ENCODE data around the gene TEAD4.
A peak's percentile ranks its signal among the peaks of the same experiment; 100 is the strongest.

The TEAD4 gene

DNA sequence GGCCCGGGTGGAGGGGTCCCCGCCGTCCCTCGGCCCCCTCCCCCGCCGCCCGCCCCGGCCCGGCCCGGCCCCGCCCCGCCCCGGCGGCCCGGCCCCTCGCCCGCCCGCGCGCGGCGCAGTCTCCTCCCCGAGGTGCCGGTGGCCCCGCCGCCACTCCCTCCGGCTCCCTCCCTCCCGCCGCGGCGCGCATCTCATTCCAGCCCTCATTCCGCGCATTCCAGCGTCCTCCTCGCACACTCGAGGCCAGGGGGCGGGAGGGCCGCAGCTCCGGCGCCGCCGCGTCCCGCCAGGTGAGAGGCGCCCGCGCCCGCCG is at the start of gene TEAD4:
Gene TEAD4, plus strand, starts transcription at position 206 of the 313 bp plus-strand sequence.
- Histone ChIP-seq H3K36me3 (ENCODE audit: insufficient read depth, low read length) (no peaks in the 10 kb centered on the region), H3K9me3 (ENCODE audit: control insufficient read depth, insufficient read depth, low read length) (no peaks in the 10 kb centered on the region), H3K9ac (ENCODE audit: low read depth, low read length) (peak within 1 kb of the TSS; percentile 75), H3K4me1 (ENCODE audit: insufficient read depth, low read length) (peaks cover 13% of the 10 kb centered on the region)

DNA sequence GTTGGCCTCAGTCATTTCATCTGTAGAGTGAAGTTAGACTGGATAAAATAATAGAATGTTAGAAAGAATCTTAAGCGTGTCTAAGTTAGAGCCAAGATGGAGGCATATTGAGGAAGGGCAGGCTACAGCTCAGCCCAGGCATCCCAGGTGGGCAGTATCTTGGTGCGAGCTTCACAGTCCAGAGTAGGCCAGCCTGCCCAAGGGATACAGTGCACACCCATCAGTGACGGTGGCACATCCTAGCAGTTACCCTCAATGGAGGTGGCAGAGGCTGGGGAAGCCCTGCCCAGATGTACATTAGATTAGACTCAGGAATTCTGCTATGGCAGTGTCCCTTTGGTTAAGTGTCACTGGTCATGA is 47.0 kb upstream of the TEAD4 start:
- Histone ChIP-seq H3K4me1 (ENCODE audit: insufficient read depth, low read length) (peaks cover 12% of the 10 kb centered on the region), H3K9ac (ENCODE audit: low read depth, low read length) (no peak overlapping the region), H3K9me3 (ENCODE audit: control insufficient read depth, insufficient read depth, low read length) (no peaks in the 10 kb centered on the region), H3K36me3 (ENCODE audit: insufficient read depth, low read length) (no peaks in the 10 kb centered on the region)

DNA sequence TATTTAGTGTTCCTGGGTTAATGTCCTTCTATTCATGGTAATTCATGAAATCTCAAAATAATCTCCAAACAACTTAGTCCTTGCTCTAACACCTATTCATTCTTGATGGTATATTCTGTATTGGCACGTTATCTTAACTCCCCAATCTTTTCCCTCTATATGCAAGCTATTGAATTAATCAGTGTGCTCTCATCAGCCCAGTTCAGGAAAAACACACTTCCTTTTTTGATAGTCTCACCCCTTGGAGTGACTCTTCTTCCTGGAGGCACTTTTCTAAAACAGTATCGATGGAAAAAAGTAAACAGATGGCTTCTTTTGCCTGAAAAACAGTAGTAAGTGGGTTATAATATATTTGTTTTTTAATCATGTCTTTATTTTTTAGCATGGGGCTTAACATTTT is 39.9 kb upstream of the TEAD4 start:
- Histone ChIP-seq H3K36me3 (ENCODE audit: insufficient read depth, low read length) (peaks cover 8% of the 10 kb centered on the region), H3K9me3 (ENCODE audit: control insufficient read depth, insufficient read depth, low read length) (no peaks in the 10 kb centered on the region), H3K4me1 (ENCODE audit: insufficient read depth, low read length) (peaks cover 16% of the 10 kb centered on the region), H3K9ac (ENCODE audit: low read depth, low read length) (no peak overlapping the region)

DNA sequence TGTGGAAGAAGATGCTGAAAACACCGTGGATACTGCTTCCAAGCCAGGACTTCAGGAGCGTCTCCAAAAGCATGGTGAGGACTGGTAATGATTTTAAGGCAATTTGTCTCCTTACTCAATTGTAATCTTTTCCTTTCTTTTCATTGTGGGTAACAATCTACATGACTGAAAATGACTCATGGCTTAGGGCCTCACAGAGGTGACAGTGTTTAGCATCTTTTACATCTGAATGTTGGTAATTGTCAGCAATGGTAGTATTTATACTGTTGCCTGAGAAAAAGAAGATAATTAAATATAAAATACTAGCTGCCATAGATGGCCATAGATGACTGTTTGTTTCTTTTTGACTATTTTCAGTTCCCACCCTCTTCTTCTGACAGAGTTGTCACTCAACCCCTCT is 36.9 kb upstream of the TEAD4 start:
- Histone ChIP-seq H3K9ac (ENCODE audit: low read depth, low read length) (no peak overlapping the region), H3K9me3 (ENCODE audit: control insufficient read depth, insufficient read depth, low read length) (no peaks in the 10 kb centered on the region), H3K36me3 (ENCODE audit: insufficient read depth, low read length) (peaks cover 9% of the 10 kb centered on the region)

DNA sequence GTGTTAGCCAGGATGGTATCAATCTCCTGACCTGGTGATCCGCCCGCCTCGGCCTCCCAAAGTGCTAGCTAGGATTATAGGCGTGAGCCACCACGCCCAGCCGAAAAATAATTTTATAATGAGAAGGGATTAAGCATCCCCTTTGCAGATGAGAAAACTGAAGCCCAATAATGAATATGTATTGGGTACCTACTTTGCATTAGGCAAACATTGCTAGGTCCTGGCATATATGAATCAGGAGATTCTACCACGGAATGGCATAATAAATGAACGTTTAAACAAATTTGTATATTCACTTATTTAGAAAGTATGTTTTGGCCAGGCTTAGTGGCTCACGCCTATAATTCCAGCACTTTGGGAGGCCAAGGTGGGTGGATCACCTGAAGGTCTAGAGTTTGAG is 36.1 kb upstream of the TEAD4 start:
- Histone ChIP-seq H3K36me3 (ENCODE audit: insufficient read depth, low read length) (peaks cover 9% of the 10 kb centered on the region), H3K9me3 (ENCODE audit: control insufficient read depth, insufficient read depth, low read length) (no peaks in the 10 kb centered on the region), H3K4me1 (ENCODE audit: insufficient read depth, low read length) (peaks cover 16% of the 10 kb centered on the region), H3K9ac (ENCODE audit: low read depth, low read length) (no peak overlapping the region)

More for the DNA sequence above, 36.9 kb upstream of the TEAD4 start:
- H3K4me1 ChIP-seq (ENCODE audit: insufficient read depth, low read length): peaks cover 16% of the 10 kb centered on the region

DNA sequence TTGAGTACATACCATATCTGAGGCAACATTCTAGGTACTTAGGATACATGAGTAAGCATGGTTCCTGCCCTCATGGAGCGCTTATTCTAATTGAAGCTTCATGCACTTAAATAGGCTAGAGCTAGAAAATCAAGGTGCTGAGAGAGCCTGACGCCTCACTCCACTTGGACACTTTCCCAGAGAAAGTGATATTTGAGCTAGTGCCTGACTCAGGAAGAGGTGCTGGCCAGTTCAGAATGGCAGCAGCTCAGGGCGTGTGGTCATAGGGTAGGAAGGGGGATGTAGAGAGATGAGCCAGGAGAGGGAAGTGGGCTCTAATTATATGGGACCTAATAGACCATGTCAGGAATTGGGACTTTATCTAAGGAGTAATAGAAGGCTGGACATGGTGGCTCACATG is 35.2 kb upstream of the TEAD4 start:
- no peak overlapping the region for H3K9ac ChIP-seq (ENCODE audit: low read depth, low read length)
- H3K4me1 ChIP-seq (ENCODE audit: insufficient read depth, low read length): peaks cover 16% of the 10 kb centered on the region
- H3K9me3 ChIP-seq (ENCODE audit: control insufficient read depth, insufficient read depth, low read length): no peaks in the 10 kb centered on the region
- peaks cover 9% of the 10 kb centered on the region for H3K36me3 ChIP-seq (ENCODE audit: insufficient read depth, low read length)

DNA sequence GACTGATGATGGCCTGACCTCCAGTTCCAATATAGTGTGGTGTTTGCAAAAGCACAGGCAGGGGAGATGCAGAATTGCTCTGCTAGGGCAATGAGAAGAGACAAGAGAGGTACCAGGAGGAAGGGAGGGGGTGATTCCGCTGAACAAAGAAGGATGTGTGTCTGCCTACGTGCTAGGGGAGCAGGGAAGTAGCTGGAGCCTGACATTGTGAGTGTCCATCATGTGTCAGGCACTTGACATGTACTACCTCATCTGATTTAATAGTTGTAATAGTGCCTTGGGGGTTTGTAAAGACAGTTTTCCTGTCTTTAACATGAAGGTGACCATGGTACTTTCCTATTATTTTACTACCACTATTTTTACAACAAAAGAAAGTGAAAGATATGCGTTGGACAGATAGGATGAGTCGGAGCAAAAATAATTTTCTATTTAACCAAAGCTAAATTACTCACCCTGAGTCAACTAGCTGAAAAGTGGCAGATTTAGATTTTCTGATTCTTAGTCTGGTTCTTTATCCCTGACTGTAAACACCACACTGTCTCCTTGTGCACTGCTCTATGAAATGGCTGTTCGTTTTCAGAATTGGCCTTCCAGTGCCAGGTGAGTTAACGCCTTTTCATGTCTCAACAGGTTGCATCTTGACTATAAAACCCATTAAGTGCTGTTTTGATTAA is 33.7 kb upstream of the TEAD4 start:
- peaks cover 9% of the 10 kb centered on the region for H3K36me3 ChIP-seq (ENCODE audit: insufficient read depth, low read length)

DNA sequence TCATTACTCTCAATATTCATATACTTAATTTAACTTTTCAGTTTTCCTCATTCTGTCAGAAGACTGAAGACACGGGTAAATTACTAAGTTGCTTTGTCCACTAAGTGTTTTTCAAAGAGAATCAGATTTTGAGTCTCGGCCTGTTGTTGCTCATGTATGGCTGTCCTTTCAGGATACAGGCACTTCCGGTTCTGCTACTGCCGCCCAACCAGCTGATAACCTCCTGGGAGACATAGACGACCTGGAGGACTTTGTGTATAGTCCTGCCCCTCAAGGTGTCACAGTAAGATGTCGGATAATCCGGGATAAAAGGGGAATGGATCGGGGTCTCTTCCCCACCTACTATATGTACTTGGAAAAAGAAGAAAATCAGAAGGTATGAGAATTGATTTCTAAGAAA is 28.3 kb upstream of the TEAD4 start:
- Histone ChIP-seq H3K9me3 (ENCODE audit: control insufficient read depth, insufficient read depth, low read length) (no peaks in the 10 kb centered on the region), H3K9ac (ENCODE audit: low read depth, low read length) (no peak overlapping the region), H3K36me3 (ENCODE audit: insufficient read depth, low read length) (no peaks in the 10 kb centered on the region; the same call in 1 of the 2 replicates), H3K4me1 (ENCODE audit: insufficient read depth, low read length) (no peaks in the 10 kb centered on the region)

More for the DNA sequence above, 33.7 kb upstream of the TEAD4 start:
- H3K9me3 ChIP-seq (ENCODE audit: control insufficient read depth, insufficient read depth, low read length): no peaks in the 10 kb centered on the region
- peaks cover 16% of the 10 kb centered on the region for H3K4me1 ChIP-seq (ENCODE audit: insufficient read depth, low read length)
- H3K9ac ChIP-seq (ENCODE audit: low read depth, low read length): no peak overlapping the region

DNA sequence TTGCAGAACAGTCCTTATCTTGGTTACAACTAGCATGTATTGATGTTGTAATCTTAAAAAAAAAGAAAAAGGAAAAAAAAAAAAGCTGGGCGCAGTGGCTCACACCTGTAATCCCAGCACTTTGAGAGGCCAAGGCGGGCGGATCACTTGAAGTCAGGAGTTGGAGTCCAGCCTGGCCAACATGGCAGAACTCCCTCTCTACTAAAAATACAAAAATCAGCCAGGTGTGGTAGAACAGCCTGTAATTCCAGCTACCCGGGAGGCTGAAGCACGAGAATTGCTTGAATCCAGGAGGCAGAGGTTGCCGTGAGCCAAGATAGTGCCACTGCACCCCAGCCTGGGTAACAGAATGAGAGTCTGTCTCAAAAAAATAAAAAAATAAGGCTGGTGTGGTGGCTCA is 25.6 kb upstream of the TEAD4 start:
- Histone ChIP-seq H3K9ac (ENCODE audit: low read depth, low read length) (no peak overlapping the region), H3K4me1 (ENCODE audit: insufficient read depth, low read length) (no peaks in the 10 kb centered on the region), H3K9me3 (ENCODE audit: control insufficient read depth, insufficient read depth, low read length) (no peaks in the 10 kb centered on the region), H3K36me3 (ENCODE audit: insufficient read depth, low read length) (no peaks in the 10 kb centered on the region; the same call in 1 of the 2 replicates)

DNA sequence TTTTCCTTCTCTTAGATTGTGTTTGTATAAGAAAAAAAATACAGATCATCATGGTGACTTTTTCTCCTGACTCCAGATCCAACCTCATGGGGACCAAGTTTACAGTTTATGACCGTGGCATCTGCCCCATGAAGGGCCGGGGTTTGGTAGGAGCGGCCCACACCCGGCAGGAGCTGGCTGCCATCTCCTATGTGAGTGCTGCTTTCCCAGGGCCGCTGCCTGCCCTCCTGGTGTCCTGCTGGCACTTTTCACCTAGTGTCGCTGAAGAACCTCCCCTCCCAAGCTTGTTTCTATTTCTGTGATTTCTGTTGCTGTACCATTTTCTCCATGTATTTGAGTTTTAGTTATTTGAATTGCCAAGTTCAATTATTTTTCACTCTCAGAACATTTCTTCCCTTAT is 24.8 kb upstream of the TEAD4 start:
- Histone ChIP-seq H3K36me3 (ENCODE audit: insufficient read depth, low read length) (no peaks in the 10 kb centered on the region; the same call in 1 of the 2 replicates), H3K4me1 (ENCODE audit: insufficient read depth, low read length) (no peaks in the 10 kb centered on the region), H3K9ac (ENCODE audit: low read depth, low read length) (no peak overlapping the region), H3K9me3 (ENCODE audit: control insufficient read depth, insufficient read depth, low read length) (no peaks in the 10 kb centered on the region)

DNA sequence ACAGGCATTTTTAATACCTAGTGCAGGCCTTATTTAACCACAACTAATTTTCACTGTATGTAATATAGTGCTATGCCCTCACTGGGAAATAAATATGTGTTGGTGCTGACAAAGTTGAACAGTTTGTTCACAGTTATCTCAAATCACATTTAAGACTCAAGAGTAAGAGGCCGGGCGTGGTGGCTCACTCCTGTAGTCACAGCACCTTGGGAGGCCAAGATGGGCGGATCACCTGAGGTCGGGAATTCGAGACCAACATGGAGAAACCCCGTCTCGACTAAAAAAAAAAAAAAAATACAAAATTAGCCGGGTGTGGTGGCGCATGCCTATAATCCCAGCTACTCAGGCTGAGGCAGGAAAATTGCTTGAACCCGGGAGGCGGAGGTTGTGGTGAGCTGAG is 22.9 kb upstream of the TEAD4 start:
- Histone ChIP-seq H3K4me1 (ENCODE audit: insufficient read depth, low read length) (no peaks in the 10 kb centered on the region), H3K36me3 (ENCODE audit: insufficient read depth, low read length) (peaks cover 4% of the 10 kb centered on the region; the same call in 1 of the 2 replicates), H3K9me3 (ENCODE audit: control insufficient read depth, insufficient read depth, low read length) (no peaks in the 10 kb centered on the region), H3K9ac (ENCODE audit: low read depth, low read length) (no peak overlapping the region)

DNA sequence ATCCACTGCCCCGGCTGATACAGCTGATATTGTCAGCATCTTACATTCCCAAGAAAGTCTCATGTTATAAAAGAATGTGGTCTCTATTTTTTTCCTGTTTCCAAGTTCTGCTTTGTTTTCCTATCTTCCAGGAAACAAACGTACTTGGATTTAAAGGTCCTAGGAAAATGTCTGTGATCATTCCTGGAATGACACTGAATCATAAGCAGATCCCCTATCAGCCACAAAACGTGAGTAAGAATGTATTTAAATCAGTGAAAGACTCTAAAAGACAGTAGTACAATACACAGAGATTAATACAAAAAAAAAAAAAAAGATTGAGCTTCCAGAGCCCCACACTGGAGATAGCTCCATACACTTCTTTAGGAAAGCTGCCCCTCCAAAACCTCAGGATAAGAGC is 21.7 kb upstream of the TEAD4 start:
- H3K36me3 ChIP-seq (ENCODE audit: insufficient read depth, low read length): peaks cover 4% of the 10 kb centered on the region; the same call in 1 of the 2 replicates
- H3K4me1 ChIP-seq (ENCODE audit: insufficient read depth, low read length): no peaks in the 10 kb centered on the region
- no peak overlapping the region for H3K9ac ChIP-seq (ENCODE audit: low read depth, low read length)
- no peaks in the 10 kb centered on the region for H3K9me3 ChIP-seq (ENCODE audit: control insufficient read depth, insufficient read depth, low read length)

DNA sequence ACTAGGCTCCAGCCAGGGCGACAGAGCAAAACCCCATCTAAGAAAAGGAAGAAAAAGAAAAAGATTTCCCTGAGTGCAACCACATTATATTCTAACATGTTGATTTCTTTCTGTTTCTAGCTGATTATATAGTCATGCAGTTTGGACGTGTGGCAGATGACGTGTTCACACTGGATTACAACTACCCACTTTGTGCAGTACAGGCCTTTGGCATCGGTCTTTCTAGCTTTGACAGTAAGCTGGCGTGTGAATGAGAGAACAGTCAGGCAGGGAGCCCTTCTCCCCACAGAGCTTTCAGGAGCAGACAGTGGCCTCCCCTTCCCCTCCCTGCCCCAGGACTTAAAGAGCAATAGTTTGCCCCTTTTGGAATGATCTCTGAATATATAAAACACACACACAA is 20.0 kb upstream of the TEAD4 start:
- H3K36me3 ChIP-seq (ENCODE audit: insufficient read depth, low read length): peaks cover 4% of the 10 kb centered on the region; the same call in 1 of the 2 replicates
- no peak overlapping the region for H3K9ac ChIP-seq (ENCODE audit: low read depth, low read length)

DNA sequence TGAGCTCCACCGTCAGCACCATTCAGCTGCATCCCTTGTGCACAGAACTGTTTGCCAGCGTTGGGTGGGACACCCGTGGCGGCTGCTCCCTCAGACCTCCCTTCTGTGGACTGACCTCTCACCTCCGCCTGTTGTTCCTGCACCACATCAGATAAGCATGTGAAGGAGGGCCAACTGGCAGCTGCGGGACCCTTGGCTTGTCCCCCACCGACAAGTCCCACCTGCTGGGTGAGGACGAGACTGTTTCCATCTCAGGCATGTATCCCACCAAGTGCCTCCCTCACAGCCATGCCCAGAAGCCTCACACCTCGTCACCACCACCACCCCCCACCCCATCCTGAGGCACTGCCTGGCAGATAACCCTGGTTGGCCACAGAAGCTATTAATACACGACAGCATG is 18.6 kb upstream of the TEAD4 start:
- Histone ChIP-seq H3K36me3 (ENCODE audit: insufficient read depth, low read length) (peaks cover 4% of the 10 kb centered on the region; the same call in 1 of the 2 replicates), H3K9ac (ENCODE audit: low read depth, low read length) (no peak overlapping the region), H3K9me3 (ENCODE audit: control insufficient read depth, insufficient read depth, low read length) (no peaks in the 10 kb centered on the region), H3K4me1 (ENCODE audit: insufficient read depth, low read length) (no peaks in the 10 kb centered on the region)

More for the DNA sequence above, 20.0 kb upstream of the TEAD4 start:
- Histone ChIP-seq H3K9me3 (ENCODE audit: control insufficient read depth, insufficient read depth, low read length) (no peaks in the 10 kb centered on the region), H3K4me1 (ENCODE audit: insufficient read depth, low read length) (no peaks in the 10 kb centered on the region)

DNA sequence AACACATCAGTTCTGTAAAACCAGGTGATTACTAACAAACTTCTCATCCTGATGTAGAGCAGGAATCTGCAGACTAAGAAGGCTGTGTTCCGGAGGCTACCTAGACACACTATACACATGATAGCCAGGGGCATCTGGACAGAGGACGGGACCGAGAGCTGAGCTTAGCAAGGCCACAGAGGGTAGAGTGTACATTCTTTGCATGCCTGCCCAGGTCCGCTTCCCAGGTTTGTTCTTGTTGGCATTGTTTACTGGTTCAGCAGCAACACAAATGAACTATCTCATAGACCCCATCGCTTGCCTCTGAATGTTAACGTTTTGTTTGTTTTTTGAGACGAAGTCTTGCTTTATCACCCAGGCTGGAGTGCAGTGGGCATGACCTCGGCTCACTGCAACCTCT is 17.7 kb upstream of the TEAD4 start:
- Histone ChIP-seq H3K4me1 (ENCODE audit: insufficient read depth, low read length) (no peaks in the 10 kb centered on the region), H3K9ac (ENCODE audit: low read depth, low read length) (no peak overlapping the region), H3K36me3 (ENCODE audit: insufficient read depth, low read length) (peaks cover 4% of the 10 kb centered on the region; the same call in 1 of the 2 replicates), H3K9me3 (ENCODE audit: control insufficient read depth, insufficient read depth, low read length) (no peaks in the 10 kb centered on the region)
